GM19099 (cell line): ENCODE measurements around the gene CDYL2.

Experiments used
- POLR2A ChIP-seq: IDR thresholded peaks from 3 replicates; pipeline ENCODE4 v1.6.1; 2011; ENCODE audit warnings: low read depth; ENCODE audit not compliant: insufficient read length; ENCODE audit errors: extremely low read depth

CDYL2 gene

DNA sequence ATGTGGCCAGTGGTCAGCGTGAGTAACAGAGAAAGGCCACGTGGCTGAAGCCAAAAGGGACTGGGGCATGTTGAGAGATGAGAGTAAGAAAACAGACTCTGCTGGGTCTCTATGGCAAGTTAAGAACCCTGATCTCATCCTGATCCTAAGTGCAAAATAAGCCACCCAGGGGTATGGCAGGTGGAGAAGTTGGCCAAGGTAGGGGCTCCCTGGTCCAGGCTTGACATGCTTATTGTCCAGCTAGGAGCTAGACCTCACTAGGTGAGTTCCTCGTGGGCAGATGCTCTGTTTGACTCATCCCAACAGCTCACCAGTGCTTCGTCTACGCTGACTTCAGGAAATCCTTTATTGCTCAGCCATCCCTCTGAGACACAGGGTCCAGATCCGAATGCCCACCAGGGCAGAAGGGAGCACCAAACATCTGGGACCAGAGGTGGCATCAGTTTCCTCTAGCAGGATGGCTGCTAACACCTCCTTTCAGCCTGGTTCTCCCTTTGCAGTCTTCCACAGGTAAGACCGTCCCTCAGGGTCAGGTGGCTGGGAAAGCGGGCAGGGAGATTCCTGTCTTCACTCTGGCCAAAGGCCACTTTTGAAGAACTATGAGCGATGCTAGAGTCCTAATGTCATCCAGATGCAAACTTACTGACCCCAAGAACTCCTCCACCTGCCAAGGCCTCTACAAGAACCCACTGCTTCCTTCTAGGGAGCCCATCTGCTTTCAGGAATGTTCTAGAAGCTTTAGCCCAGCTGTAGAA is 99.5 kb downstream of the CDYL2 start:
- no peak for TF ChIP-seq POLR2A

DNA sequence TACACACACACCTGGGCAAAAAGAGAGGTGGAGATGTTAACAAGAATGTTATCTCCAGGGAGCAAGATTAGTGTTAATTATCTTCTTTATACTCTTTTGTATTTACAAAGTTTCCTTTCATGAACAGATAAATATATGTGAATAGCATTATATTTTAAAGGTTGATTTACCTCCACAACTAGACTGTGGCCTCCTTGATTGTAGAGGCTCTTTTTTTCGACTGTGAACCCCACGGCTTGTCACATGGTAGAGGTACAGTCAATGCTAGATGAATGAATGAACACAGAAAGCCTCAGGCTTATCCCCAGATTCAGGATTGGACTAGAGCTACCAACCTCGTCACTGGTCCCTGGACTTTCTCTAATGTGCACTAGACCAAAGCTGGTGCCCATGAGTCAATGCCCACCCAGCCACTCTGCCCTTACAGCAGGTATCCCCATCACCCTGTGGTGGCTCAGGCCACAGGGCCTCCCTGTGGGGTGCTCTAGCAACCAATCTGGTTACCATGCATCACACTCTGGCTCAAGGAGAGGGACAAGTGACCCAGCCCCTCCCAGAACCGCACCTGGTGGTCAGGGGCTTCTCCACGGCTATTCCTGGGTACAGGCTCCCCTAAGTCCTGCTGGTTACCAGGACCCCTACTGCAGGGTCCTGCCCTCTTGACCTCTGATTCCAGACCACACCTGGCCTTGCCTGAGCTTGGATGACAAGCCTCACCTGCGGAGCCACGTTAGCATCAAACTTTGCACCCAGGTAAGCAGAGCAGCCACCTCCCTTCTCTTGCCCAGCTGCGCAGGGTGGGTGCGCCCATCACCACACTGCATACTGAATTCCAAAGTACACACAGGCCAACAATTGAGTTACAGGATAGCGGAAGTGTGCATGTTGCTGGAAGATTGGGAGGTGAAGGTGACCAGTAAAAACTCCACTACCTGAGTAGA is 101.0 kb downstream of the CDYL2 start:
- TF ChIP-seq POLR2A: no peak

DNA sequence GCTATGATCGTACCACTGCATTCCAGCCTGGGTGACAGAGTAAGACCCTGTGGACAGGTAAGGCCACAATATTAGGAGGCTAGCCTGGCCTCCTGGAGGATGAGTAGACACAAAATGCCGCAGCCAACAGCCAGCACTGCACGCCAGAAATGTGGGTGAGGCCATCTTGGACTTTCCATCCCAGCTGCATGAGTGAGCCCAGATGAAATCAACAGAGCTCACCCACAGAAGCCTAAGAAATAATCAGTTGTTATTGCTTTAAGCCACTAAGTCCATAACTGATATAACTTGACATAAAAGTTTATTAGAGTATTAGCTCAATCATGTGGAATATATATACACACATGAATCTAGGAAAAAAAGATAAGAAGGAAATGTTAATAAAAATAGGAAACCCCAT is 101.7 kb downstream of the CDYL2 start:
- TF ChIP-seq POLR2A: no peak

DNA sequence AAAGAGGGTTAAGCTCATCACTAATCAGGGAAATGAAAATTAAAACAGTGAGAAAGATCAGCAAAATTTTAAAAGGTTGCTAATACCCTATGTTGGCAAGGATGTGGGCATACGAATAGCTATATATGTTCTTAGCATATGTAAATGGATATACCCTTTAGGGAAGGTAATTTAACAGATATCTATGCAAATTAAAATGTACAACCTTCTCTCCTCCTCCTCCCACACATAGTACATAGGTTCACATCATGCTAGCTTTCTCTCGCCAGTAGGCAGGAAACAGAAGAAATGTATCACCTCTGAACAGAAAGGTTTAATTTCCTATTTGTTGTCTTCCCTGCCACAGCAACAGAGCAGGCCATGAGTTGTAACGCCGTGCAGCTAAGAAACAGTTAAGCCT is 103.8 kb downstream of the CDYL2 start:
- no peak for TF ChIP-seq POLR2A

DNA sequence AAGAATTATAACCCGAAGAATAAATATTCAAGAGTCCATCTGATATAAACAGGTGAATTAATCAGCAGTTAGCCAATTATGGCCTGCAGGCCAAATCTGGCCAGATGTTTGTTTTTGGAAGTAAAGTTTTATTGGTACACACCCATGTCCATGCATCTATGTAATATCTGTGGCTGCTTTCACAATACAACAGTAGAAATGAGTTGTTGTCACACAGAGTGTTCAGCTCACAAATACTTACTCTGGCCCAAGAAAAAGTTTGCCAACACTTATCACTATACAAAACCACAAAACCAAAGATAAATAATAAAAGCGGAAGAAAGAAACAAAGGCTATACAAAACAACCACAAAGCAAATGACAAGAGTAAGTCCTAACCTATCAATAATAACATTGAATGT is 109.4 kb downstream of the CDYL2 start:
- no peak for TF ChIP-seq POLR2A

DNA sequence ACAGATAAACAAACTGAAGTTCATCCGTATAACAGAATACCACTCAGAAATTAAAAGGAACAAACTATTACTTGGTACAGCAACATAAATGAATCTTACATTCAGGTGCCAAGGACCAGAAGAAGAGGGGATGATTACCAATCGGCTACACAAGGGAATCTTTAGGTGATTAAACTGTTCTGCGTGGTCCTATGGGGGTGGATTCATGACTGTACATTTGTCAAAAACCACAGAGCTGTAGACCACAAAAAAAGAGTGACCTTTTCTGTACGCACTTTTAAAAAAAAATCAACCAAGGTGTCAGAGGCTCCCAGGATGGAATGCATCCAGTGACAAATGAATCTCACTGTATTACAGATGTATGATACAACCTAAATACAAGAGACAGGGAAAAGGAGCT is 110.8 kb downstream of the CDYL2 start:
- TF ChIP-seq POLR2A: no peak

DNA sequence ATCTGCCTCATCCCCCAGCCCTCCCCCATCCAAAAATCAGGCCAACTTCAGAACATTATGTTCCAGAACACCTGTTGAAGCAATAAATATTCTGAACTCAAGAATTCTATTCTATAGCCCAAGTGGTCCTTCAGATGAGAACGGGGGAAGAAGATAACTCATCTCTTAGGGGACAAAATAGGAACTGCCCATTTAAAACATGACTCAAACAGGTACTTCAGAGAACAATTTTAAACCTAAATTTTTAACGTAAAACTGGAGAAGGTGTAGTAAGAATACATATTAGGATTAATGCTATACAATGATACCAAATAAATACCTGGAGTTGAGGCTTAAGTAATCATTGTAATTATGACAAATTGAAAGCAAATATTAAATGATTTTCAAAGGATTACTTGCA is 112.1 kb downstream of the CDYL2 start:
- TF ChIP-seq POLR2A: no peak

DNA sequence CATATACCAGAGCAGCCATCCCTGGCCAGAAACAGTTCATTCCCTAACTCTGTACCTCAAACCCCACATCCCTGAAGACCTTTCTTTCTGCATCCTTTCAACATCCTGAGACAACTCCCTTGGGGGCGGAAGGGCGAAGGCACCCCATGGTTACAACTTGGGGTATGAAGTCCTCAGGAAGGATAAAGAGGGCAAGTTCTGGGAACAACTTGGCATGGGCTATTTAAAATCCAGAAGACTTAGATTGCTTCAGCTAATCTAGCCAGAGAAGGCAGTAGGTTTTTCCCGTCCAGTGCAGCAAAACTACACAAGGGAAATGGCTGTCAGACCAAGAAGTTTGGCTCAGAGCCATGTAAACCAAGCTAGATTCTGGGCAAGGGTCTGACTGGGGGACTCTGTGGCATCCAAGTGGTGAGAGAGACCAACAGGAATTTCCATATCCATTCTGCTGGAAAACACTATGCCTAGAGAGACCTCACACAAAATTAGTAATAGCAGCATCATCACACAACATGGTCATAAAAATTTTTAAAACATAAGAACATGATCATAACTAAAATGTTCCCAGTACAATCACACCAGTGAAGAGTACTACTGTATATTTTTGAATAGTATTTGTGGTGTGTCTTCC is 113.2 kb downstream of the CDYL2 start:
- no peak for TF ChIP-seq POLR2A

DNA sequence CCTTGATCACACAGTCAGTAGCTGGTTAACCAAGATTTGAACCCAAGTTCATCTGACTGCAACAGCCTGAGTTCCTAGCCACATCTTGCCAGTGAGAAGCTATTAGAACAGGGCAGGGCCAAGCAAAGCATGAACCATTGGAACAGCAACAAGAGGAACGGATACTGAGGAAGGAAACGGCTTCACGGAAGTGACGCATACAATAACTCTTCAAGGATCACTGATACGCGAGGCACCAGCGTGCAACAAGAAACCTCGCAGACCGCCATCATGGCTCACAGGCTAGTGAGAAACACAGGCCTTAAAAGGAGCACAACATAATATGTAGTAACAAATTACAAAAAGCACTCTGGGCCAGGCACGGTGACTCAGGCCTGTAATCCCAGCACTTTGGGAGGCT is 114.9 kb downstream of the CDYL2 start:
- no peak for TF ChIP-seq POLR2A

DNA sequence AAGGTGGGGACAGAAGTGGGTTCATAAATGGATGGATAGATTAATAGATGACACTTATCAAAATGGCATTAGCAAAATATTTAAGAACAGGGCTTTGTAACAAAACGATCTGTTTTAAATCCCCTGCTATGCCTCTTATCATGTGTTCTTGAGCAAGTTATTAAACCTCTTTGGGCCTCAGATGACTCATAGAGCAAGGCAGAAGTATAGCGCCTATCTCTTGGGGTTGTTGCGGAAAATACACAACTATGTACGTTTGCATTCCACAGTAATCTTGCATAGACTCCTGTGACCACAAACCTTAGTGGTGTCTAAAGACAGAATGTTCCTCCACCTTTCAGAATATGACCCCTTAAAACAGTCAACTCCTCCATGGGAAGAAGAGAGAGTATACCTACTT is 116.8 kb downstream of the CDYL2 start:
- no peak for TF ChIP-seq POLR2A

DNA sequence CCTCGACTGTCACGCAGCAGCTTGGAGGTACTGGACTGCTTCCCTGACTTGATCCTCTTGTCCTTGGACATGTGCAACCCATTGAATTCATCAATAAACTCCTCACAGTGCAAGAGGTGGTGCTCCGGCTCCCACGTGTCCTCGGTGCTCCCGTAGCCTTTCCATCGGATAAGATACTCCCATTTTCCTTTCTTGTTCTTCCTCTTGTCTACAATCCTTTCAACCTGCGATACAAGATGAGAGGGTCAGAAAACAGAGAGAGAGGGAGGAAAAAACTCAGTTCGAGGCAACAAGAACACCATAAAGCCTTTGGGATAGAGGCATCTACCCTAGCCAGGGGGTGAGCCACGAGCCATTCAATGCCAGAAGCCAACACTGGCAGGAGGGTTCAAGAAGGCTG is 119.5 kb downstream of the CDYL2 start:
- TF ChIP-seq POLR2A: no peak

DNA sequence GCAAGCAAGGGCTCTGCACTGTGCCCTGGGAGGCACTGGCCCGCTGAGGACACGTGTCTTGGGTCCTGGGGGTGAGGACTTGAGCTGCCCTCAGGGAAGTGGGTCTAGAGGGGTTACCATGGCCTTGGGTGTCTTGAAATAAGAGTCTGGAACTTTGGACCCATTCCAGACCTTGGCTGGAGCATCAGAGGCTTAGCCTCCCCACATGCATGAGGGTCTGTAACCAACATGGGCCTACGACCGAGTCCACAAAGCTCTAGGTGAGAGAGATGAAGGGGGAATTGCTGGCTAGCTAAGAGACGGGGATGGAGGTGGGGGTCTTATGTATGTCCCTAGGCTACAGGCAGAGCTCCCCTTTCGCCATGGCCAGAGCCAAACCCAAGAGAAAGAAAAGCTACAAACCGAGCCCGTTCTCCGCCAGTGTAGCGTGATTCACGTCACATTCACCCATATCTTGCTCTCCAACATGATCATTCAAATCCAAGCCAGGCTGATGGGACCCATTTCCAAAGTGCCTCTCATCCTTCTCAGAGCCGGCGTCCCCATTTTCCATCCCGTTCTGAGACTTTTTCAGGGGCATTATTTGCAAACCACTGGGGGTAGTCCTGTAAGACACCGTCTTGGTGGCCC is 120.1 kb downstream of the CDYL2 start:
- TF ChIP-seq POLR2A: no peak

DNA sequence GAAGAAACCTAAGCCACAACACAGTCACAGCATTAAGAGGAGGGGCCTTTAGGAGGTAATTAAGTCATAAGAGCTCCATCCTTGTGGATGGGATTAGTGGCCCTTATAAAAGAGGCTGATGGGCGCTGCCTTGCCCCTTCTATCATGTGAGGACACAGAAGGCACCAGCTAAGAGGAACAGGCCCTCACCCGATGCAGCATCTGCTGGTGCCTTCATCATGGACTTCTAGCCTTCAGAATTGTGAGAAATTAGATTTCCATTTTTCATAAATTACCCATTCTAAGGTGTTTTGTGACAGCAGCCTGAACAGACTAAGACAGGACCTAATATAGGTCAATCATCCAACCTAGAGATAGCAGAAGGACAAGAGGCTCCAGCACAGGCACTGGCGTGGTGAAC is 120.8 kb downstream of the CDYL2 start:
- TF ChIP-seq POLR2A: no peak

DNA sequence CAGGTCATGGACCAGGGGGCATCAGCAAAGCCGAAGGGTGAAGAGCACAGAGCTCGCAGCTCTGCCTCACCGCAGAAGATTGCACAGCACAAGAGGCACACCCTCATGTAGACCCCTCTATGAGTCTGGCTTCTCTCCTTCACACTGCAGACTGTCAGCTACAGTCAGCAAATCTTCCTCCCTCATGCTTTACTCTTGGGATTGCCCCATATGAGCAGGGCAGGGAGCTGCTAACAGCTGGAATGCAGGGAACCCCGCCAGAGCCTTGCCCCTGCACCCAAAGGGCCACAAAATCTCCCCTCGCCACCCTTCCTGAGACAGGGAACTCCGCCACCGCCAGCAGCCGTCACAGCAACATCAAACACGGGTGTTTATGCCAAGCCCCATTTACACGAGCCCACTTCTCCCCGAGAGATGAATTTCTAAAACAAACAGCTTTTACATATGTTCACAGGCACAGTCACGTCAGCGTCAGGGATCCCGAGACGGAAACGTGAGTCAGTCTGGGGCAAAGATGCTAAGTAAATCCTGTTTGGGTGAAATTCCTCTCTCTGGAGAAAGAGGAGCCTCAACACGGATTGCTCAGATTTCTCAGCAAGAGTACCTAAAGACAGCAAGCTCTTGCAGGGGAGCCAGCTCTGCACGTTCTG is 121.9 kb downstream of the CDYL2 start:
- no peak for TF ChIP-seq POLR2A

DNA sequence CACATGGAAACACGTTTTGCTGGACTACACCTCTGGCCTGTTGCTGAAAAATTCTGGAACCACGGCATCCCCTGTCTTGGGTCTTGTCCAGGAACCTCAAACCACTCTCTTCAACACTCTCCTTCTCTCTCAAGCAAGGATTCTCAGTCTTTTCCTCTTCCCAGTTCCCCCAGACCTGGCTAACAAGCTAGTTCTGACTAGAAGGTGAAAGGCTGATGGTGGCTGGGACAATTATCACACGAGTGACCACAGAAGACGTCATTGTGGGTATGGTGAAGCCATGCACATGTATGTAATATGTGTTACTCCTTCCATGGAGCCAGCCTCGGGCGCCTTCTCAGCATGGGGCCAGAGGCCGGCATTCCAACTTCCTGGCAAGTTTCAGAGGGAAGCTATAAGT is 123.0 kb downstream of the CDYL2 start:
- TF ChIP-seq POLR2A: no peak
